ACHN (cell line): ENCODE measurements around the gene IFT122.
"Not testable (repeated sequence)": the region's sequence is repeated elsewhere in the genome, so short reads cannot be mapped to it uniquely, and the experiment has no call there.

ENCODE experiments used
- DNase-seq: peaks from one replicate; pipeline ENCODE4 v3.0.0-alpha.2; 2015
- in situ Hi-C: cut with HindIII; loops from 2 replicates; pipeline ENCODE4 v1.10.0; 2017; ENCODE audit warnings: low sequenced_read_pairs, low pct_ligation_motif_present, low pct_unique_long_range_greater_than_20kb

Gene IFT122

GRCh38 chr3:129462361-129462968 is 22.4 kb downstream of the IFT122 start:
- no peak for DNase-seq
- in situ Hi-C loops: no loop called here

GRCh38 chr3:129463094-129463493 is 23.1 kb downstream of the IFT122 start:
- in situ Hi-C loops: no loop called here
- no peak for DNase-seq

GRCh38 chr3:129463716-129464115 is 23.7 kb downstream of the IFT122 start:
- no peak for DNase-seq
- in situ Hi-C loops: no loop called here

GRCh38 chr3:129467932-129468331 is 27.9 kb downstream of the IFT122 start:
- no peak for DNase-seq
- in situ Hi-C loops: no loop called here

GRCh38 chr3:129469026-129469425 is 29.0 kb downstream of the IFT122 start:
- DNase-seq: no peak
- in situ Hi-C loops: no loop called here

- DNase-seq: no peak
- in situ Hi-C loops: no loop called here
Observed at GRCh38 chr3:129470861-129471260, 30.8 kb downstream of the IFT122 start.

- in situ Hi-C loops: no loop called here
- DNase-seq: no peak
Observed at GRCh38 chr3:129473067-129473768, 33.2 kb downstream of the IFT122 start.

- no peak for DNase-seq
- in situ Hi-C loops: no loop called here
Observed at GRCh38 chr3:129473769-129474152, 33.7 kb downstream of the IFT122 start.

GRCh38 chr3:129474984-129475804 is 35.2 kb downstream of the IFT122 start:
- in situ Hi-C loops: no loop called here
- DNase-seq: no peak

- DNase-seq: no peak
- in situ Hi-C loops: no loop called here
Observed at GRCh38 chr3:129475863-129476262, 35.8 kb downstream of the IFT122 start.

GRCh38 chr3:129476586-129476985 is 36.6 kb downstream of the IFT122 start:
- DNase-seq: no peak
- in situ Hi-C loops: no loop called here

- in situ Hi-C loops, DNase-seq: not testable (repeated sequence)
Observed at GRCh38 chr3:129481225-129481765, 41.3 kb downstream of the IFT122 start.

- in situ Hi-C loops: no loop called here
- no peak for DNase-seq
Observed at GRCh38 chr3:129481766-129482332, 41.8 kb downstream of the IFT122 start.

- in situ Hi-C loops: no loop called here
Observed at GRCh38 chr3:129482721-129483120, 42.7 kb downstream of the IFT122 start.

GRCh38 chr3:129483870-129484269 is 43.8 kb downstream of the IFT122 start:
- no peak for DNase-seq
- in situ Hi-C loops: no loop called here

More at GRCh38 chr3:129482721-129483120, 42.7 kb downstream of the IFT122 start:
- peak; percentile 7 for DNase-seq

- DNase-seq, in situ Hi-C loops: not testable (repeated sequence)
Observed at GRCh38 chr3:129485146-129485545, 45.1 kb downstream of the IFT122 start.

- in situ Hi-C loops: no loop called here
- no peak for DNase-seq
Observed at GRCh38 chr3:129485721-129486663, 46.0 kb downstream of the IFT122 start.

- in situ Hi-C loops: no loop called here
- DNase-seq: no peak
Observed at GRCh38 chr3:129486664-129487035, 46.6 kb downstream of the IFT122 start.
